Left renal cortex interstitium (tissue), 4 donors: ENCODE data around the gene NOL4L. TPM values are rescaled to one million over a fixed set of nuclear protein-coding genes. Genes with fewer than 3 reads are reported as not detected.

Source experiments
- DNase-seq, 4 donors: peaks; one replicate each; pipeline ENCODE4 v3.0.0-alpha.2; 2013; ENCODE audit warnings: low read depth in 4 of 4, low spot score in 2 of 4, missing footprints in 1 of 4
- polyA plus RNA-seq, 4 donors: library from polyadenylated mRNA; unstranded; fragments of 120-200 nt; gene quantifications; one replicate each; pipeline ENCODE4 v1.2.1, GENCODE V29; 2013; ENCODE audit not compliant: insufficient read length in 4 of 4

The NOL4L gene
- polyA plus RNA-seq, 4 donors, result 42.5 to 67.9 (median 55.9) TPM

- no peak for DNase-seq
Observed at GRCh38 chr20:32463642-32464400, 121.3 kb downstream of the NOL4L start.

- DNase-seq, result no peak
Observed at GRCh38 chr20:32462900-32463641, 122.1 kb downstream of the NOL4L start.

GRCh38 chr20:32461836-32462600 lies 123.1 kb downstream of the NOL4L start:
- DNase-seq, result no peak

GRCh38 chr20:32460683-32461320 lies 124.3 kb downstream of the NOL4L start:
- DNase-seq, result no peak

- no peak for DNase-seq
Observed at GRCh38 chr20:32460231-32460630, 124.9 kb downstream of the NOL4L start.

- no peak for DNase-seq
Observed at GRCh38 chr20:32458837-32459220, 126.3 kb downstream of the NOL4L start.

- no peak for DNase-seq
Observed at GRCh38 chr20:32458061-32458836, 126.9 kb downstream of the NOL4L start.

- peak in 2 of 4 donors; percentile 74 to 85 for DNase-seq
Observed at GRCh38 chr20:32457479-32457986, 127.6 kb downstream of the NOL4L start.

GRCh38 chr20:32456869-32457478 lies 128.2 kb downstream of the NOL4L start:
- DNase-seq, result peak in 2 of 4 donors; percentile 80 to 81

GRCh38 chr20:32455901-32456701 lies 129.0 kb downstream of the NOL4L start:
- no peak for DNase-seq

GRCh38 chr20:32455171-32455900 lies 129.8 kb downstream of the NOL4L start:
- no peak for DNase-seq

- no peak for DNase-seq
Observed at GRCh38 chr20:32454164-32455145, 130.7 kb downstream of the NOL4L start.

- no peak for DNase-seq
Observed at GRCh38 chr20:32453467-32454163, 131.5 kb downstream of the NOL4L start.

- no peak for DNase-seq
Observed at GRCh38 chr20:32452776-32453466, 132.2 kb downstream of the NOL4L start.

- no peak for DNase-seq
Observed at GRCh38 chr20:32451682-32452461, 133.3 kb downstream of the NOL4L start.
